ENCODE measurements around the gene PPP1R26.

DNA sequence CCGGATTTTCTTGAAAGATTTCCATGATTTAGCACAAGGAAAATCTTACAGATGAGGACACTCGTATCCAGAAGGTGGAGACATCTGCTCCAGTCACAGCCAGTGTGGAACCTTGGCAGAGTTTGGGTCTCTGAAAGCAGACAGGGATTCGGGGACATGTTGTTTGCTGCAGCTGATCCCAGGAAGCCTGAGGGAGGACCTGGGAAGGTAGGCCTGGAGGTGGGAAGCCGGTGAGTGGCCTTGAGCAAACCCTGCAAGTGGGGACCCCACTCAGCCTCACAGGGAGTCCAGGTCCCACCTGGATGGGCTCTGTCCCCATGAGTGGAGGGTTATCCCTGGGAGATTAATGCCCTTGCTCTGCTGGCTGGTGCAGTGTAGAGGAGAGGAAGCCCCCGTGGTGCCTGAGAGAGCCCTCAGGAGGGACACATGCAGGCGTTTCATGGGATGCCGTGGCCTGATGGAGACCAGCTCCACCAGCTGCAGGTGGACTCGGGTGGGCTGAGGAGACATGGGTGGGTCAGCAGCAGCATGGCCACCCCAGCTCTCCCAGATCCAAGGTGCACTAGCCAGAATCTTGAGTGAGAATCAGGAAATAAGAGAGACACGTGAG is 28.7 kb downstream of the PPP1R26 start:
- TF ChIP-seq, protein P1, sequence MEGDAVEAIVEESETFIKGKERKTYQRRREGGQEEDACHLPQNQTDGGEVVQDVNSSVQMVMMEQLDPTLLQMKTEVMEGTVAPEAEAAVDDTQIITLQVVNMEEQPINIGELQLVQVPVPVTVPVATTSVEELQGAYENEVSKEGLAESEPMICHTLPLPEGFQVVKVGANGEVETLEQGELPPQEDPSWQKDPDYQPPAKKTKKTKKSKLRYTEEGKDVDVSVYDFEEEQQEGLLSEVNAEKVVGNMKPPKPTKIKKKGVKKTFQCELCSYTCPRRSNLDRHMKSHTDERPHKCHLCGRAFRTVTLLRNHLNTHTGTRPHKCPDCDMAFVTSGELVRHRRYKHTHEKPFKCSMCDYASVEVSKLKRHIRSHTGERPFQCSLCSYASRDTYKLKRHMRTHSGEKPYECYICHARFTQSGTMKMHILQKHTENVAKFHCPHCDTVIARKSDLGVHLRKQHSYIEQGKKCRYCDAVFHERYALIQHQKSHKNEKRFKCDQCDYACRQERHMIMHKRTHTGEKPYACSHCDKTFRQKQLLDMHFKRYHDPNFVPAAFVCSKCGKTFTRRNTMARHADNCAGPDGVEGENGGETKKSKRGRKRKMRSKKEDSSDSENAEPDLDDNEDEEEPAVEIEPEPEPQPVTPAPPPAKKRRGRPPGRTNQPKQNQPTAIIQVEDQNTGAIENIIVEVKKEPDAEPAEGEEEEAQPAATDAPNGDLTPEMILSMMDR (IDR thresholded peaks at IDR 0.05; ENCODE audit: low read length): no peak
- no peak for TF ChIP-seq EZH2 (IDR thresholded peaks at IDR 0.05; ENCODE audit: borderline replicate concordance, low read length)
